HCT116 (cell line): ENCODE measurements around the gene PLEKHH2. TPM values are rescaled to one million over a fixed set of nuclear protein-coding genes. Genes with fewer than 3 reads are reported as not detected.

Experiments
- ATAC-seq: fragments of 200-7000 bp; cut with Tn5 transposase; 2 replicates; pipeline ENCODE4 v1.9.1; 2020; ENCODE audit warnings: mild to moderate bottlenecking, moderate library complexity
- BruUV-seq: library from RNA; stranded (reverse); fragments of 400-500 nt; replicated peaks from 2 replicates; lab custom pipeline; 2021; lab: Mats Ljungman, UMichigan
- CTCF ChIA-PET: fragments of 300-600 bp; sonication (Branson Sonifier 250); formaldehyde crosslinking; loops from one replicate; lab custom pipeline; 2021; ENCODE audit warnings: antibody characterized with exemption; lab: Charles Lee
- POLR2A ChIA-PET: fragments of 300-600, 350-600 bp; sonication (Branson Sonifier 250); formaldehyde crosslinking; loops from one replicate; lab custom pipeline; 2021; ENCODE audit warnings: antibody characterized with exemption; lab: Charles Lee
- RAD21 ChIA-PET, 2 experiments: fragments of 300-600 bp; sonication (Branson Sonifier 250); formaldehyde crosslinking; loops; one replicate each; lab custom pipeline; 2023; ENCODE audit warnings: low total read pairs in 2 of 2; ENCODE audit not compliant: uncharacterized antibody in 2 of 2, unreplicated experiment in 2 of 2, low non-redundant PET in 1 of 2; lab: Charles Lee
- DNase-seq: peaks from one replicate; pipeline ENCODE4 v3.0.0-alpha.2; 2010; ENCODE audit warnings: low read depth, low spot score
- H2AFZ ChIP-seq: fragments of 200-600 bp; shearing (Covaris generic), sonication (generic); 2 replicates; pipeline ENCODE4 v1.6.1; 2017; ENCODE audit warnings: low read depth, mixed run types, mixed read lengths, antibody characterized with exemption, low read length; ENCODE audit not compliant: poor library complexity, severe bottlenecking
- H3K27ac ChIP-seq: 2 replicates; pipeline ENCODE4 v1.5.1; 2012; ENCODE audit warnings: low read depth, low read length
- H3K27me3 ChIP-seq: fragments of 200-600 bp; sonication (generic); 2 replicates; pipeline ENCODE4 v1.6.1; 2016; ENCODE audit warnings: mixed run types, low read length, mixed read lengths; ENCODE audit not compliant: insufficient read depth
- H3K36me3 ChIP-seq, 2 experiments: fragments of 200-500 bp in 1 of 2; fragments of 200-600 bp in 1 of 2; sonication (Bioruptor generic) in 1 of 2; sonication (generic) in 1 of 2; 2 replicates each; pipeline versions ENCODE4 v1.5.1 to v1.6.1; 2014 to 2016; ENCODE audit warnings: low read length in 2 of 2, inconsistent platforms in 1 of 2, mixed read lengths in 1 of 2, mixed run types in 1 of 2; ENCODE audit not compliant: insufficient read depth in 2 of 2, control insufficient read depth in 1 of 2
- H3K4me1 ChIP-seq, 2 experiments: fragments of 200-600 bp in 1 of 2; sonication (generic) in 1 of 2; 2 replicates each; pipeline versions ENCODE4 v1.5.1 to v1.6.1; 2012 to 2017; ENCODE audit warnings: low read length in 2 of 2, inconsistent platforms in 1 of 2, mild to moderate bottlenecking in 1 of 2, mixed read lengths in 1 of 2, mixed run types in 1 of 2, moderate library complexity in 1 of 2; ENCODE audit not compliant: insufficient read depth in 2 of 2, control insufficient read depth in 1 of 2
- H3K4me2 ChIP-seq: fragments of 200-600 bp; sonication (generic); 2 replicates; pipeline ENCODE4 v1.6.1; 2017; ENCODE audit warnings: mixed run types, low read length, mixed read lengths
- H3K4me3 ChIP-seq, 2 experiments: fragments of 200-600 bp in 1 of 2; sonication (generic) in 1 of 2; replicated peaks in 1 of 2; 2 replicates each; pipeline ENCODE4 v1.5.1; 2011 to 2016; ENCODE audit warnings: low read length in 2 of 2, control low read depth in 1 of 2, low read depth in 1 of 2, mild to moderate bottlenecking in 1 of 2, mixed read lengths in 1 of 2, mixed run types in 1 of 2
- H3K79me2 ChIP-seq: fragments of 200-600 bp; sonication (generic); 2 replicates; pipeline ENCODE4 v1.6.1; 2017; ENCODE audit warnings: mild to moderate bottlenecking, mixed run types, low read length, moderate library complexity, mixed read lengths; ENCODE audit not compliant: insufficient read depth
- H3K9ac ChIP-seq: fragments of 200-600 bp; sonication (generic); 2 replicates; pipeline ENCODE4 v1.6.1; 2016; ENCODE audit warnings: low read length, mixed read lengths
- H3K9me2 ChIP-seq: fragments of 200-600 bp; sonication (generic), shearing (Covaris generic); 2 replicates; pipeline ENCODE4 v1.6.1; 2017; ENCODE audit warnings: mixed run types, mild to moderate bottlenecking, moderate library complexity; ENCODE audit not compliant: insufficient read depth
- H3K9me3 ChIP-seq, 2 experiments: fragments of 200-500 bp in 1 of 2; fragments of 200-600 bp in 1 of 2; sonication (Bioruptor generic) in 1 of 2; sonication (generic) in 1 of 2; 2 replicates each; pipeline ENCODE4 v1.6.1; 2014 to 2017; ENCODE audit warnings: low read length in 2 of 2, mixed read lengths in 2 of 2, inconsistent platforms in 1 of 2, low read depth in 1 of 2, mild to moderate bottlenecking in 1 of 2, mixed run types in 1 of 2, moderate library complexity in 1 of 2; ENCODE audit not compliant: control insufficient read depth in 1 of 2, insufficient read depth in 1 of 2
- H4K20me1 ChIP-seq: fragments of 200-600 bp; sonication (generic), shearing (Covaris generic); 2 replicates; pipeline ENCODE4 v1.6.1; 2017; ENCODE audit warnings: mixed run types, mild to moderate bottlenecking, moderate library complexity; ENCODE audit not compliant: insufficient read depth
- ATF3 ChIP-seq: IDR thresholded peaks from 2 replicates; pipeline ENCODE4 v1.6.1; 2012
- CBX3 ChIP-seq: IDR thresholded peaks from 2 replicates; pipeline ENCODE4 v1.6.1; 2012; ENCODE audit warnings: low read depth
- CEBPB ChIP-seq: IDR thresholded peaks from 2 replicates; pipeline ENCODE4 v1.6.1; 2012; ENCODE audit warnings: low read depth
- CTCF ChIP-seq, 3 experiments: fragments of 200-600 bp in 1 of 3; sonication (generic) in 1 of 3; IDR thresholded peaks in 2 of 3; conservative IDR thresholded peaks in 1 of 3; 2 replicates each; pipeline ENCODE4 v1.5.1; 2012 to 2017; ENCODE audit warnings: low read depth in 2 of 3, low read length in 2 of 3, antibody characterized with exemption in 1 of 3, borderline replicate concordance in 1 of 3, control low read depth in 1 of 3, mild to moderate bottlenecking in 1 of 3, mixed read lengths in 1 of 3, mixed run types in 1 of 3, moderate library complexity in 1 of 3; ENCODE audit not compliant: insufficient read depth in 1 of 3
- FOSL1 ChIP-seq: IDR thresholded peaks from 2 replicates; pipeline ENCODE4 v1.6.1; 2012; ENCODE audit warnings: low read depth
- JUND ChIP-seq: IDR thresholded peaks from 2 replicates; pipeline ENCODE4 v1.6.1; 2012
- POLR2A ChIP-seq: IDR thresholded peaks from 2 replicates; pipeline ENCODE4 v1.7.0; 2011; ENCODE audit warnings: borderline replicate concordance; ENCODE audit not compliant: insufficient read depth, insufficient read length; ENCODE audit errors: extremely low read depth
- POLR2AphosphoS5 ChIP-seq: IDR thresholded peaks from 2 replicates; pipeline ENCODE4 v1.6.1; 2011; ENCODE audit warnings: mild to moderate bottlenecking, low read depth, low read length, moderate library complexity
- RAD21 ChIP-seq: IDR thresholded peaks from 2 replicates; pipeline ENCODE4 v1.6.1; 2012; ENCODE audit warnings: low read depth, mild to moderate bottlenecking
- SIN3A ChIP-seq: IDR thresholded peaks from 2 replicates; pipeline ENCODE4 v1.6.1; 2012; ENCODE audit warnings: low read depth
- SP1 ChIP-seq: IDR thresholded peaks from 2 replicates; pipeline ENCODE4 v1.6.1; 2012; ENCODE audit warnings: low read depth
- SRF ChIP-seq: IDR thresholded peaks from 2 replicates; pipeline ENCODE4 v1.6.1; 2012; ENCODE audit warnings: low read depth
- YY1 ChIP-seq: IDR thresholded peaks from 2 replicates; pipeline ENCODE4 v1.6.1; 2011; ENCODE audit warnings: low read length, low read depth, moderate library complexity, mild to moderate bottlenecking; ENCODE audit not compliant: insufficient replicate concordance; ENCODE audit errors: extremely low read depth
- ZFX ChIP-seq: fragments of 450-650 bp; IDR thresholded peaks from 2 replicates; pipeline ENCODE4 v1.6.1; 2017
- intact Hi-C: fragments of 100-400 bp; cut with micrococcal nuclease; formaldehyde crosslinking; loops from 2 replicates; pipeline ENCODE4 v1.10.0; 2022
- total RNA-seq: library from RNA; stranded (reverse); gene quantifications from one replicate; pipeline ENCODE4 v1.2.1, GENCODE V29; 2021; ENCODE audit not compliant: unreplicated experiment
- TF ChIP-seq, protein P1 (sequence below): IDR thresholded peaks from 2 replicates; pipeline ENCODE4 v1.6.1; 2011; ENCODE audit warnings: mild to moderate bottlenecking, low read length, moderate library complexity; ENCODE audit not compliant: insufficient replicate concordance; ENCODE audit errors: extremely low read depth
- TF ChIP-seq, protein P2 (sequence below): IDR thresholded peaks from 2 replicates; pipeline ENCODE4 v1.6.1; 2012

The PLEKHH2 gene
- total RNA-seq, 1 experiment from 2014 or later = 7.8 TPM

DNA sequence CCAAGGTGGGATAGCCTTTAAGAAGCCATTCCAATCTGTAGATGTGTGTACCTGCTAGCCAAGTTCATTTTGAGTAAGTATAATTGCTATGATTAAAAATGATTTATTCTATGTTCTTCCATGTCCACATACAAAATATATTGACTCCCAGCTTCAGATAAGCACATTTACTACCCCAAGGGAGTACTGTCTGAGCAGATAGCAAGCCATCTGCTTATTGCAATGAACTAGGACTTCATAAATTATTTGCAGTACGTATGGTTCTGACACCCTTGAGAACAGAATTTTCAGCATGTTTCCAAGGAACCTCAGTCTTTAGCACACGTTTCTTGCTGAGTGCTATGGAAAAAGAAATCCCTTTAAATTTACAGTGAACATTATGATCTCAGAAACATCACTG lies 173.4 kb downstream of the PLEKHH2 start:
- Histone ChIP-seq H3K4me3 (no peak overlapping the region), H4K20me1 (no peaks in the 10 kb centered on the region), H3K9ac (no peak overlapping the region), H3K4me1 (no peaks in the 10 kb centered on the region), H3K9me2 (no peaks in the 10 kb centered on the region), H3K27ac (no peak overlapping the region), H2AFZ (no peak overlapping the region), H3K36me3 (no peaks in the 10 kb centered on the region), H3K27me3 (no peaks in the 10 kb centered on the region), H3K9me3 (no peaks in the 10 kb centered on the region), H3K79me2 (no peaks in the 10 kb centered on the region)
- CTCF ChIA-PET = no interaction called here
- no peak for DNase-seq
- RAD21 ChIA-PET = no interaction called here
- POLR2A ChIA-PET = no interaction called here
- BruUV-seq = no TSS peak
- TF ChIP-seq SIN3A = no peak
- no peak for TF ChIP-seq CBX3
- TF ChIP-seq, protein P1, sequence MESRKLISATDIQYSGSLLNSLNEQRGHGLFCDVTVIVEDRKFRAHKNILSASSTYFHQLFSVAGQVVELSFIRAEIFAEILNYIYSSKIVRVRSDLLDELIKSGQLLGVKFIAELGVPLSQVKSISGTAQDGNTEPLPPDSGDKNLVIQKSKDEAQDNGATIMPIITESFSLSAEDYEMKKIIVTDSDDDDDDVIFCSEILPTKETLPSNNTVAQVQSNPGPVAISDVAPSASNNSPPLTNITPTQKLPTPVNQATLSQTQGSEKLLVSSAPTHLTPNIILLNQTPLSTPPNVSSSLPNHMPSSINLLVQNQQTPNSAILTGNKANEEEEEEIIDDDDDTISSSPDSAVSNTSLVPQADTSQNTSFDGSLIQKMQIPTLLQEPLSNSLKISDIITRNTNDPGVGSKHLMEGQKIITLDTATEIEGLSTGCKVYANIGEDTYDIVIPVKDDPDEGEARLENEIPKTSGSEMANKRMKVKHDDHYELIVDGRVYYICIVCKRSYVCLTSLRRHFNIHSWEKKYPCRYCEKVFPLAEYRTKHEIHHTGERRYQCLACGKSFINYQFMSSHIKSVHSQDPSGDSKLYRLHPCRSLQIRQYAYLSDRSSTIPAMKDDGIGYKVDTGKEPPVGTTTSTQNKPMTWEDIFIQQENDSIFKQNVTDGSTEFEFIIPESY = no peak
- no peak for TF ChIP-seq POLR2A
- TF ChIP-seq SP1 = no peak
- TF ChIP-seq, protein P2, sequence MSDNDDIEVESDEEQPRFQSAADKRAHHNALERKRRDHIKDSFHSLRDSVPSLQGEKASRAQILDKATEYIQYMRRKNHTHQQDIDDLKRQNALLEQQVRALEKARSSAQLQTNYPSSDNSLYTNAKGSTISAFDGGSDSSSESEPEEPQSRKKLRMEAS = no peak
- no peak for TF ChIP-seq RAD21
- TF ChIP-seq CEBPB = no peak
- no peak for TF ChIP-seq ATF3
- no peak for TF ChIP-seq JUND
- TF ChIP-seq ZFX = no peak
- no peak for TF ChIP-seq SRF
- TF ChIP-seq YY1 = no peak
- TF ChIP-seq CTCF (IDR thresholded peaks at IDR 0.05 in 2 of 3, conservative IDR thresholded peaks at IDR 0.05 in 1 of 3; ENCODE audit: borderline replicate concordance in 1 of 3, insufficient read depth in 1 of 3, low read depth in 2 of 3, low read length in 2 of 3) = no peak
- no peak for TF ChIP-seq FOSL1
- no peak for TF ChIP-seq POLR2AphosphoS5
- TF ChIP-seq, all 23 proteins: peak for 0
- no peak for ATAC-seq
- no peak overlapping the region for H3K4me2 ChIP-seq
- intact Hi-C loops = no loop called here
